NOMO-1 treated with DMSO at 0.1 percent for 48 hours (cell line): ENCODE data around the gene FOXN3.

Source experiments
- DNase-seq: peaks from one replicate; lab custom pipeline; 2025; ENCODE audit not compliant: unreplicated experiment; lab: John Stamatoyannopoulos, UW

FOXN3 gene

GRCh38 chr14:89386212-89386886, 30.7 kb downstream of the FOXN3 start:
- DNase-seq = peak; percentile 37

- DNase-seq = no peak
Observed at GRCh38 chr14:89384636-89385035, 32.4 kb downstream of the FOXN3 start.

- DNase-seq = no peak
Observed at GRCh38 chr14:89384023-89384422, 33.0 kb downstream of the FOXN3 start.

DNA sequence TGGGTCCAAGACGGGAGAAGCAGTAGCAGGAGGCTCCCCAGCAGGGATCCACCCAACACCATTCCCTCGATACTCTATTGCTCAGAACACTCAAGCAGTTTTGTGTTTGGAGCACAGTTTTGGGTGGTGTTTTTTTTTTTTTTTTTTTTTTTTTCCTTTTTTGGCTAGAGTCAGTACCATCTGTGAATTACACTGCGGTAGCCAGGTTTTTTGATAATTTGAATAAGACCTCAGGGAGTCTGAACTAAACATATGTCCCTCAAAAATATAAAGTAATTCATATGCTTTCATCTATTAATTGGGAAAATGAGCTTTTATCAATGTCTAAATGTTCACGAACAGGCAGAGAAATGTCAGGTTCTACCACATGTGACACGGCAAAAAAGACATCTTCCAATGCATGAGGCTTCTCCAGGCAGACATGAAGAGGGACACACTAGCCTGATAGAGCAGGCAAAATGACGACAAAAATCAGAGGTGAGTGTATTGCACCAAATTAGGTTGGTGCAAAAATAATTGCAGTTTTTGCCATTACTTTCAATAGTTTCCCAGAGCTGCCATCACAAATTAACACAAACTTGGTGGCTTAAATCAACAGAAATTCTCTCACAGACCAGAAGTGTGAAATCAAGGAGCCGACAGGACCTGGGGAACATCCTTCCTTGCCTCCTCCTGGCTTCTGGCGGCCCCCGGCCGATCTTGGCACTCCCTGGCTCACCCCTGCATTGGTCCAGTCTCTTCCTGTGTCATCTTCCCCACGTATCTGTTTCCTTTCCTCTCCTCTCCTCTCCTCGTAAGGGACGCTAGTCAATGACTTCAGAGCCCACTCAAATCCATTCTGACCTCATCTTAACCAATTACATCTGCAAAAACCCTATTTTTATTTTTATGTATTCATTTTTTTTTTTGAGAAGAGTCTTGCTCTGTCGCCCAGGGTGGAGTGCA, 33.9 kb downstream of the FOXN3 start:
- DNase-seq = no peak

GRCh38 chr14:89382487-89382886, 34.5 kb downstream of the FOXN3 start:
- no peak for DNase-seq

GRCh38 chr14:89379891-89380820, 36.9 kb downstream of the FOXN3 start:
- DNase-seq = no peak

- DNase-seq = no peak
Observed at GRCh38 chr14:89379006-89379405, 38.0 kb downstream of the FOXN3 start.

GRCh38 chr14:89378119-89378518, 38.9 kb downstream of the FOXN3 start:
- DNase-seq = no peak

DNA sequence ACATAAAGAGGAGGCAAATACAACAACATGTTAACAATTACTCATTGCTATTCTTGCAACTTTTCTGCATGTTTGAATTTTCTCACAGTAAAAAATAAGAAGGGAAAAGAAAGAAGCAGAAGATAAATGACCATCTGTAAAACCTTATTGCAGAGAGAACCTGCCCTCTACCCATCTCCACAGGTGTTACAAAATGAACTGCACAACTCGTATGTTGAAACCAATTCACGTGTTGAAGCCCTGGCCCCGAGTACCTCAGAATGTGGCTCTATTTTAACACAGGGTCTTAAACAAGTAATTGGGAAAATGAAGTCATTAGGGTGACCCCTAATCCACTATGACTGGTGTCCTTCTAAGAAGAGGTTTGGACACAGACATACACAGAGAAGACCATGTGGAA, 39.5 kb downstream of the FOXN3 start:
- DNase-seq = no peak

DNA sequence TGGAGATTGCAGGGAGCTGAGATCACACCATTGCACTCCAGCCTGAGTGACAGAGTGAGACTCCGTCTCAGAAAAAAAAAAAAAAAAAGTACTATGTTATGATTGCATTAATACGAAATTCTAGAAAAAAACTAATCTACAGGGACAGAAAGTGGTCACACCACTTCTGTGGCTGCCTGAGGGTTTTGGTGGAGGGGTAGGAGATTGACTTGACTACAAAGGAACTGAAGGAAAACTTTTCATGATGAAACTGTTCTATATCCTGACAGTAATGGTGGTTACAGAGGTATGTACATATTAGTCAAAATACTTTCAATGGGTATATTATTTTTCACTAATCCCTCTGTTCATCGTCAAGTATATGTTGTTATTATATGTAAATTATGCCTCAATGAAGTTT, 42.1 kb downstream of the FOXN3 start:
- no peak for DNase-seq

- DNase-seq = peak; percentile 14
Observed at GRCh38 chr14:89373185-89373584, 43.8 kb downstream of the FOXN3 start.

DNA sequence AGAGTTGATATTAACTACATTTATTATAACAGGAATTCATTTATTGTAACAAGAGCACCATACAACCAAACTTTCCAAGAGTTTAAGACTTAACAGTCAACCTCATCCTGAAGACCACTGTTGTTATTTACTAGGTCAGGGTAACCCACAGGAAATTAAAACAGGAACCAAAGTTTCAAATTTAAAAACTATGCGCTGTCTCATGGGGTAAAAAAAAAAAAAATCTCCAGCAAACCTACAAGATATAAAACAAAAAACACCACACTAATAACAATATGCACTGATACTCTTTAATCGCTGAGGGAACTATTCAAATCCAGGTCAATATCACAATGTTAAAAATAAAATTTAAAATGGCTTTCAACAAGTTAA, 44.5 kb downstream of the FOXN3 start:
- DNase-seq = no peak

GRCh38 chr14:89371585-89372511, 45.2 kb downstream of the FOXN3 start:
- no peak for DNase-seq

GRCh38 chr14:89370781-89371180, 46.3 kb downstream of the FOXN3 start:
- DNase-seq = no peak

DNA sequence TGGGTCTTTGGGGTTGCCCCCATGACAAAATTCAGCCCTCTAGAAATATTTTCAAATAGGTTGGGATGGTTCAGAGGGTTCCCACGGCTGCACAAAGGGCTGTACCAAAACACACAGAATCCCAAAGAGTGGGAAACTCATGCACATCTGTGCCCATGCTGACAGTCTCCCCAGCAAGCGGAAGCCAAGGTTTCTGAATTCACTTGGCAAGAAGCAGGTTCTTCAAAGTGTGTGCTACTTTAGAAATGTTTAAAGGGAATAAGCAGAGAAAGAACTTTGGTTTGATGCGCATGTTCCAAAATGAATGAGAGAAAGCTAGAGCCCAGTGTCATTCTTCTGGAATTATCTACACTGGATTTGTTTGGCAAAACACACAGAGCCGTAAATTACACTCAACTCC, 46.7 kb downstream of the FOXN3 start:
- DNase-seq = no peak

GRCh38 chr14:89369656-89370055, 47.4 kb downstream of the FOXN3 start:
- DNase-seq = no peak

DNA sequence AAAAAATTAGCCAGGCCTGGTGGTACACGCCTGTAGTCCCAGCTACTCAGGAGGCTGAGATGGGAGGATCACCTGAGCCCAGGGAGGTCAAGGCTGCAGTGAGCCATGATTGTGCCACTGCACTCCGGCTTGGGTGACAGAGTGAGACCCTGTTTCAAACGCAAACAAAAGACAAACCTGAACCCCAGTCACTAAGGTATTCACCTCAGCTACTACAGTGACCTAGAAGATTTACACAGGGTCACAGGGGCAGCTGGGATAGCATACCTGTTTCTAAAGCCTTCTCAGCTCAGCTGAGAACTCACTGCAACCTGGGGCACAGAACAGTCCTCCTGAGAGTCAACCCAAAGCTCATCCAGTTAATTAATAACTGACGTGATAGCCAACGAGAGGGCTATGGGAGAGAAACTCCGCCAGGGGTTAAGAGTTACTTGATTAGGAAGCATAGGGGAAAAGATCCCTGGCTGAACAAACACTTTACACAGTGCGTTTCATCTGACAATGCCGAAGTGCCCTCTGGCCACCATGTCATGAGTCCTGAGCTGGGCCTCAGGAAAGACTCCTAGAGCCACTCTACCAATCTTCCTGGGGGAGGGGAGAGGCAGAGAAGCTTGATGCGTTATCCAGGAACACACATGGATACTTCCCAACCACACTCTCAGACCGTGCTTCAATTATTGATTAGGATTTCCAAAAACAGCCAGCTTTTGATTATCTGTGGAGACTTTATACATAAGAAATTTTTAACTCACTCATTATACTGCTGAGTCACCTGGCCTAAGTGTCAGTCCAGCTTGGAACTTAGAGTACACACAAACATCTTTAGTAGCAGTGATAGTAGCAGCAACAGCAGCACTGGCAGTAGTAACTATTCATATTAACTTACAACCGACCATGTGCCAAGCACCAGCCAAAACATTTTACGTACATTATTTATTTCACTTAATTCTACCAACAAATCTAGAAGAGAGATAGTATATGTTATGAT, 48.2 kb downstream of the FOXN3 start:
- DNase-seq = no peak

GRCh38 chr14:89367779-89368120, 49.3 kb downstream of the FOXN3 start:
- no peak for DNase-seq
